SK-N-SH (cell line): ENCODE results near the gene KRT33B. TPM values are rescaled to one million over a fixed set of nuclear protein-coding genes. Genes with fewer than 3 reads are reported as not detected.

Experiments used
- CTCF ChIA-PET: fragments of 300-600, 350-600 bp; formaldehyde crosslinking; extraction: SDS; loops from one replicate; lab custom pipeline; 2021; lab: Yijun Ruan, JAX
- POLR2A ChIA-PET: fragments of 350-600 bp; sonication (Branson Sonifier 250); formaldehyde crosslinking; extraction: SDS; loops from one replicate; lab custom pipeline; 2020; ENCODE audit warnings: antibody characterized with exemption, inconsistent platforms; lab: Yijun Ruan, JAX
- DNase-seq: peaks from one replicate; pipeline ENCODE4 v3.0.0; 2012
- H2AFZ ChIP-seq: fragments of 200-600 bp; sonication (generic); 2 replicates; pipeline ENCODE4 v1.8.1; 2016; ENCODE audit warnings: antibody characterized with exemption, mild to moderate bottlenecking, low read depth
- H3F3A ChIP-seq: fragments of 200-600 bp; sonication (generic); replicated peaks from 2 replicates; pipeline ENCODE3; 2016; ENCODE audit warnings: antibody characterized with exemption, mild to moderate bottlenecking; ENCODE audit not compliant: insufficient read depth
- H3K27ac ChIP-seq, 2 experiments: fragments of 200-500 bp in 1 of 2; fragments of 200-600 bp in 1 of 2; sonication (Bioruptor generic) in 1 of 2; sonication (generic), shearing (Covaris generic) in 1 of 2; 2 replicates each; pipeline versions ENCODE4 v1.5.1 to v1.6.1; 2014 to 2016; ENCODE audit warnings: low read depth in 2 of 2, inconsistent platforms in 1 of 2, low read length in 1 of 2, mild to moderate bottlenecking in 1 of 2, mixed read lengths in 1 of 2
- H3K27me3 ChIP-seq: fragments of 200-600 bp; sonication (generic), shearing (Covaris generic); 2 replicates; pipeline ENCODE4 v1.6.1; 2016; ENCODE audit warnings: mixed run types; ENCODE audit not compliant: insufficient read depth
- H3K36me3 ChIP-seq, 2 experiments: fragments of 200-500 bp in 1 of 2; fragments of 200-600 bp in 1 of 2; sonication (Bioruptor generic) in 1 of 2; sonication (generic) in 1 of 2; replicated peaks in 1 of 2; 2 replicates each; pipeline versions ENCODE3 to v1.5.1; 2014 to 2016; ENCODE audit warnings: low read length in 1 of 2, mild to moderate bottlenecking in 1 of 2; ENCODE audit not compliant: insufficient read depth in 2 of 2, control insufficient read depth in 1 of 2
- H3K4me1 ChIP-seq, 2 experiments: fragments of 200-500 bp in 1 of 2; fragments of 200-600 bp in 1 of 2; sonication (Bioruptor generic) in 1 of 2; sonication (generic), shearing (Covaris generic) in 1 of 2; 2 replicates each; pipeline versions ENCODE4 v1.5.1 to v1.6.1; 2014 to 2016; ENCODE audit warnings: low read depth in 1 of 2, low read length in 1 of 2, mixed run types in 1 of 2; ENCODE audit not compliant: insufficient read depth in 2 of 2, control insufficient read depth in 1 of 2
- H3K4me2 ChIP-seq: fragments of 200-600 bp; sonication (generic), shearing (Covaris generic); 2 replicates; pipeline ENCODE4 v1.6.1; 2017; ENCODE audit warnings: mixed run types
- H3K4me3 ChIP-seq, 2 experiments: fragments of 200-500 bp in 1 of 2; fragments of 200-600 bp in 1 of 2; sonication (Bioruptor generic) in 1 of 2; sonication (generic), shearing (Covaris generic) in 1 of 2; 2 replicates each; pipeline versions ENCODE4 v1.5.1 to v1.8.1; 2014 to 2016; ENCODE audit warnings: low read depth in 2 of 2, inconsistent platforms in 1 of 2, low read length in 1 of 2, mild to moderate bottlenecking in 1 of 2, mixed read lengths in 1 of 2, moderate library complexity in 1 of 2
- H3K79me2 ChIP-seq: fragments of 200-600 bp; sonication (generic); 2 replicates; pipeline ENCODE4 v1.8.1; 2017; ENCODE audit warnings: mild to moderate bottlenecking; ENCODE audit not compliant: insufficient read depth
- H3K9ac ChIP-seq: fragments of 200-600 bp; sonication (generic); 2 replicates; pipeline ENCODE4 v1.6.1; 2017; ENCODE audit warnings: mixed run types
- H3K9me2 ChIP-seq: fragments of 200-600 bp; sonication (generic); 2 replicates; pipeline ENCODE4 v1.6.1; 2017; ENCODE audit warnings: mixed run types
- H3K9me3 ChIP-seq: fragments of 200-600 bp; sonication (generic); 2 replicates; pipeline ENCODE4 v1.6.1; 2017; ENCODE audit warnings: mixed run types, mild to moderate bottlenecking, moderate library complexity
- H4K20me1 ChIP-seq: fragments of 200-600 bp; sonication (generic); 2 replicates; pipeline ENCODE4 v1.6.1; 2017; ENCODE audit warnings: mild to moderate bottlenecking, mixed run types; ENCODE audit not compliant: insufficient read depth
- CHD2 ChIP-seq: fragments of 150-350 bp; IDR thresholded peaks from 2 replicates; pipeline ENCODE4 v1.6.1; 2018; ENCODE audit warnings: low read length; ENCODE audit not compliant: partially characterized antibody
- ELF1 ChIP-seq: IDR thresholded peaks from 2 replicates; pipeline ENCODE4 v1.4.0; 2012
- MEF2A ChIP-seq: IDR thresholded peaks from 2 replicates; pipeline ENCODE4 v1.4.0; 2012; ENCODE audit warnings: low read depth, borderline replicate concordance
- MXI1 ChIP-seq: IDR thresholded peaks from 2 replicates; pipeline ENCODE4 v1.6.1; 2012; ENCODE audit warnings: mild to moderate bottlenecking, low read depth, low read length, improper control_type of control experiment
- NFIC ChIP-seq: IDR thresholded peaks from 2 replicates; pipeline ENCODE4 v1.4.0; 2012; ENCODE audit warnings: borderline replicate concordance
- NRF1 ChIP-seq: IDR thresholded peaks from 2 replicates; pipeline ENCODE4 v1.6.1; 2012; ENCODE audit warnings: low read depth, mild to moderate bottlenecking, low read length
- RCOR1 ChIP-seq: fragments of 150-350 bp; IDR thresholded peaks from 2 replicates; pipeline ENCODE4 v1.6.1; 2017; ENCODE audit warnings: antibody characterized with exemption, low read length
- REST ChIP-seq: IDR thresholded peaks from 2 replicates; pipeline ENCODE4 v1.6.1; 2012; ENCODE audit warnings: mild to moderate bottlenecking, low read depth, low read length, moderate library complexity
- RFX5 ChIP-seq: IDR thresholded peaks from 2 replicates; pipeline ENCODE4 v1.6.1; 2012; ENCODE audit warnings: mild to moderate bottlenecking, improper control_type of control experiment, low read length
- SMC3 ChIP-seq: IDR thresholded peaks from 2 replicates; pipeline ENCODE4 v1.6.1; 2012; ENCODE audit warnings: low read depth, low read length, improper control_type of control experiment
- TAF1 ChIP-seq: IDR thresholded peaks from 2 replicates; pipeline ENCODE4 v1.6.1; 2012; ENCODE audit warnings: low read depth, mild to moderate bottlenecking, low read length, moderate library complexity, borderline replicate concordance
- TEAD4 ChIP-seq: IDR thresholded peaks from 2 replicates; pipeline ENCODE4 v1.4.0; 2012; ENCODE audit warnings: mild to moderate bottlenecking, borderline replicate concordance; ENCODE audit not compliant: insufficient read depth
- USF1 ChIP-seq: IDR thresholded peaks from 2 replicates; pipeline ENCODE4 v1.4.0; 2012; ENCODE audit warnings: low read depth, borderline replicate concordance
- USF2 ChIP-seq: fragments of 150-350 bp; IDR thresholded peaks from 2 replicates; pipeline ENCODE4 v1.6.1; 2017; ENCODE audit warnings: antibody characterized with exemption, low read length, low read depth, borderline replicate concordance
- ZBTB33 ChIP-seq: IDR thresholded peaks from 2 replicates; pipeline ENCODE4 v1.4.0; 2012; ENCODE audit warnings: low read depth, borderline replicate concordance
- WGBS: methylation state at CpG from one replicate; pipeline ENCODE4 v1.1.6; 2017; ENCODE audit warnings: low lambda C conversion rate; 5-methylcytosine and 5-hydroxymethylcytosine counted together
- polyA plus RNA-seq, 3 experiments: library from polyadenylated mRNA; depleted of rRNA; stranded (reverse); fragments of >200 nt; gene quantifications; 2 replicates each; pipeline ENCODE4 v1.2.3, GENCODE V29; 2012

Gene KRT33B
- polyA plus RNA-seq, 1 of the 3 experiments (the other 2 are of a cell fraction): 0.08 TPM

DNA sequence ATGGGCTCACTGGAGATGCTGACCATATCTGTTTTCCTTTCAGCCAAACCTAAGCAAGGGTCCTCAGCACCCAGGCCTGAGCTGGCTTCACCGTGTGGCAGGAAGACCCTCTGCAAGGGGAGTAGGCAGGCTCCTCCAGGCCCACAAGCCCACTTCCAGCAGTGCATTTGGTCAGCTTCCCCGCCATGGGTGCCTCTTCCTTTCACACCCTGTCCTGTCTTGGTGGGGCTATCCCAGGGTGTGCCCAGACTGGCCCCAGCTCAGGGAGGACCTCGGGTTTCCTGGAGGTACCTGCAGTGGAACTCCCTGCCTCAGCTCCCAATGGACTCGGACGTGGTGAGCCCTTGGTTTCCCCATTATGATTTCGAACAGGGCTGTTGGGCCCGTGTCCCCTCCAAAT lies 41.4 kb downstream of the KRT33B start:
- no peaks in the 10 kb centered on the region for H3K36me3 ChIP-seq
- WGBS: 80% methylated on average over 1 of the region's 7 CpGs
- CTCF ChIA-PET: interaction anchor here (0.8 to 2.9 kb wide), 5 partner anchors 221 to 365 kb away, joined by 3 to 28 read pairs (median 4); no protein-coding TSS in a partner anchor
- H3K9ac ChIP-seq: no peak overlapping the region
- H3K27ac ChIP-seq: no peak overlapping the region
- H3K4me2 ChIP-seq: no peak overlapping the region
- no peaks in the 10 kb centered on the region for H3K4me1 ChIP-seq
- H3K4me3 ChIP-seq: no peak overlapping the region
- H2AFZ ChIP-seq: no peak overlapping the region
- TF ChIP-seq USF1 (no peak), USF2 (no peak), TEAD4 (no peak), NRF1 (no peak), SMC3 (no peak), REST (no peak), ELF1 (no peak), NFIC (no peak), RFX5 (no peak), MXI1 (no peak), ZBTB33 (no peak), MEF2A (no peak), TAF1 (no peak), CHD2 (no peak), RCOR1 (no peak)
- TF ChIP-seq, all 33 proteins: peak for 0
- Histone ChIP-seq H3K9me2 (no peaks in the 10 kb centered on the region), H3K79me2 (no peaks in the 10 kb centered on the region), H3K27me3 (no peaks in the 10 kb centered on the region), H3K9me3 (no peaks in the 10 kb centered on the region), H4K20me1 (no peaks in the 10 kb centered on the region), H3F3A (no peaks in the 10 kb centered on the region)
- POLR2A ChIA-PET: no interaction called here
- DNase-seq: no peak
